NK-92 (cell line): Measurements from ENCODE around the gene ATXN1L.
"Not testable (repeated sequence)": the region's sequence is repeated elsewhere in the genome, so short reads cannot be mapped to it uniquely, and the experiment has no call there.

Experiments
- DNase-seq: peaks from one replicate; lab custom pipeline; 2025; ENCODE audit not compliant: unreplicated experiment; lab: John Stamatoyannopoulos, UW

Gene ATXN1L

GRCh38 chr16:71845639-71846430 is at the start of gene ATXN1L:
ATXN1L (plus strand) TSS chr16:71845976; CDS start chr16:71849741, 3,765 bp downstream.
- DNase-seq: peak; percentile 31

- no peak for DNase-seq
Measured at GRCh38 chr16:71796501-71797097, 49.2 kb upstream of the ATXN1L start.

- no peak for DNase-seq
Measured at GRCh38 chr16:71803305-71803690, 42.5 kb upstream of the ATXN1L start.

GRCh38 chr16:71807905-71808592 is 37.7 kb upstream of the ATXN1L start:
- DNase-seq: no peak

- DNase-seq: peak; percentile 55
Measured at GRCh38 chr16:71808593-71809459, 37.0 kb upstream of the ATXN1L start, which contains the start of gene AP1G1. AP1G1 (minus strand) TSS chr16:71808834; CDS start chr16:71789479, 19,355 bp downstream.

- not testable (repeated sequence) for DNase-seq
Measured at GRCh38 chr16:71810155-71810530, 35.6 kb upstream of the ATXN1L start.

- no peak for DNase-seq
Measured at GRCh38 chr16:71811261-71811803, 34.4 kb upstream of the ATXN1L start.

- not testable (repeated sequence) for DNase-seq
Measured at GRCh38 chr16:71817155-71817500, 28.6 kb upstream of the ATXN1L start.

- no peak for DNase-seq
Measured at GRCh38 chr16:71826533-71827017, 19.2 kb upstream of the ATXN1L start.

GRCh38 chr16:71830359-71830758 is 15.4 kb upstream of the ATXN1L start:
- no peak for DNase-seq

- not testable (repeated sequence) for DNase-seq
Measured at GRCh38 chr16:71831698-71832097, 14.1 kb upstream of the ATXN1L start.

GRCh38 chr16:71832112-71832511 is 13.7 kb upstream of the ATXN1L start:
- not testable (repeated sequence) for DNase-seq

- no peak for DNase-seq
Measured at GRCh38 chr16:71834291-71834690, 11.5 kb upstream of the ATXN1L start.

GRCh38 chr16:71837150-71837549 is 8.6 kb upstream of the ATXN1L start:
- no peak for DNase-seq

- DNase-seq: no peak
Measured at GRCh38 chr16:71840052-71840451, 5.7 kb upstream of the ATXN1L start.

- no peak for DNase-seq
Measured at GRCh38 chr16:71843572-71843971, 2.2 kb upstream of the ATXN1L start.

GRCh38 chr16:71846431-71846830 is 655 bp downstream of the ATXN1L start:
- no peak for DNase-seq

- no peak for DNase-seq
Measured at GRCh38 chr16:71847096-71847495, 1.3 kb downstream of the ATXN1L start.

GRCh38 chr16:71848622-71849021 is 2.8 kb downstream of the ATXN1L start:
- DNase-seq: no peak

- no peak for DNase-seq
Measured at GRCh38 chr16:71851746-71852145, 6.0 kb downstream of the ATXN1L start.

- no peak for DNase-seq
Measured at GRCh38 chr16:71852158-71852557, 6.4 kb downstream of the ATXN1L start.
